SJSA1 (cell line): ENCODE measurements around the gene VWDE. TPM values are rescaled to one million over a fixed set of nuclear protein-coding genes. Genes with fewer than 3 reads are reported as not detected.

Experiments
- DNase-seq, 2 experiments: peaks; one replicate each; pipeline ENCODE4 v3.0.0-alpha.2; 2015 to 2020; ENCODE audit warnings: low spot score in 2 of 2, low read depth in 1 of 2
- H3K27ac ChIP-seq: fragments of 250-450 bp; sonication (Bioruptor Pico); 2 replicates; pipeline ENCODE4 v1.5.1; 2020; ENCODE audit warnings: mild to moderate bottlenecking, moderate library complexity
- H3K27me3 ChIP-seq: fragments of 250-450 bp; sonication (Bioruptor Pico); replicated peaks from 2 replicates; pipeline ENCODE4 v1.5.1; 2020; ENCODE audit warnings: mild to moderate bottlenecking, moderate library complexity
- H3K36me3 ChIP-seq: fragments of 250-450 bp; sonication (Bioruptor Pico); 2 replicates; pipeline ENCODE4 v1.5.1; 2020; ENCODE audit warnings: mild to moderate bottlenecking
- H3K4me1 ChIP-seq: fragments of 250-450 bp; sonication (Bioruptor Pico); replicated peaks from 2 replicates; pipeline ENCODE4 v1.6.1; 2021; ENCODE audit warnings: mild to moderate bottlenecking
- H3K4me3 ChIP-seq: fragments of 250-450 bp; sonication (Bioruptor Pico); 2 replicates; pipeline ENCODE4 v1.5.1; 2020; ENCODE audit warnings: mild to moderate bottlenecking
- H3K9me3 ChIP-seq: fragments of 250-450 bp; sonication (Bioruptor Pico); replicated peaks from 2 replicates; pipeline ENCODE4 v1.5.1; 2020; ENCODE audit warnings: mild to moderate bottlenecking
- total RNA-seq: library from RNA; depleted of rRNA; stranded (reverse); fragments of >200 nt; shearing (Covaris generic); gene quantifications from 2 replicates; pipeline ENCODE4 v1.2.3, GENCODE V29; 2014

The VWDE gene
- total RNA-seq, 1 experiment from 2014 or later: not detected

GRCh38 chr7:12350971-12351370, 52.7 kb downstream of the VWDE start:
- no peak overlapping the region for H3K4me3 ChIP-seq
- H3K27ac ChIP-seq: no peak overlapping the region
- no peaks in the 10 kb centered on the region for H3K36me3 ChIP-seq
- H3K27me3 ChIP-seq: no peaks in the 10 kb centered on the region
- H3K4me1 ChIP-seq: no peaks in the 10 kb centered on the region
- no peaks in the 10 kb centered on the region for H3K9me3 ChIP-seq
- no peak for DNase-seq

- H3K4me3 ChIP-seq: no peak overlapping the region
- DNase-seq: no peak
- no peaks in the 10 kb centered on the region for H3K27me3 ChIP-seq
- no peaks in the 10 kb centered on the region for H3K4me1 ChIP-seq
- no peak overlapping the region for H3K27ac ChIP-seq
- H3K9me3 ChIP-seq: no peaks in the 10 kb centered on the region
- no peaks in the 10 kb centered on the region for H3K36me3 ChIP-seq
Observed at GRCh38 chr7:12337095-12337494, 66.6 kb downstream of the VWDE start.

DNA sequence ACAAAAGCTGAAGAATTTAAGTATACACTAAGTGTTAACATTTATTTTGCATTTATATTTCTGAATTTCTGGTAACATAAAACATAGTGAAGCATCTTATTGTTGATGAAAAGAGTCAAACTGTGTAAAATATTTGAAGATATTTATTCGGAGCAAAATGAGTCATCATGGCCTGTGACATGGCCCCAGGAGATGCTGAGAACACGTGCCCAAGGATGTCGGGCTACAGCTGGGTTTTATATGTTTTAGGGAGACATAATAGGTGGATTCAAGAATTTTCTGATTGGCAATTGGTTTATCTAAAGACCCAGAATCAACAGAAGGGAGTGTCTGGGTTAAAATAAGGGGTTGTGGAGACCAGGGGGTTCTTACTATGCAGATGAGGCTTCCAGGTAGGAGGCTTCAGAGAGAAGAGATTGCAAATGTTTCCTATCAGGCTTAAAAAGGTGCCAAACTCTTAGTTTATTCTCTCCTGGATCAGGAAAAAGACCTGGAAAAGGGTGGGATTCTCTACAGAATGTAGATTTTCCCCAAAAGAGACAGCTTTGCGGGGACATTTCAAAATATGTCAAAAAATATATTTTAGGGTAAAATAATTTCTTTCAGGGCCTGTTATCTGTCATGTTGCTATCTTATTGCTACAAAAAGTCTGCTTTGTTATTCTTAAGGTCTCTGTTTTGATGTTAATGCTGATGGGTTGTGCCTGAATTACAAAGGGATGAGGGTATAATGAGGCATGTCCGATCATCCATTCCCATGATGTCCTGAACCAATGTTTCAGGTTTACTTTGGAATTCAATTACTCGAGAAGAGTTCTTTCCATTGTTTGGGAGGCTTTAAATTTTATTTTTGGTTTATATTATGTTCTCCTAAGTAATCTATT, 74.5 kb downstream of the VWDE start:
- DNase-seq: no peak
- Histone ChIP-seq H3K27me3 (no peaks in the 10 kb centered on the region), H3K4me1 (no peaks in the 10 kb centered on the region), H3K9me3 (no peaks in the 10 kb centered on the region), H3K36me3 (no peaks in the 10 kb centered on the region), H3K27ac (no peak overlapping the region), H3K4me3 (no peak overlapping the region)

DNA sequence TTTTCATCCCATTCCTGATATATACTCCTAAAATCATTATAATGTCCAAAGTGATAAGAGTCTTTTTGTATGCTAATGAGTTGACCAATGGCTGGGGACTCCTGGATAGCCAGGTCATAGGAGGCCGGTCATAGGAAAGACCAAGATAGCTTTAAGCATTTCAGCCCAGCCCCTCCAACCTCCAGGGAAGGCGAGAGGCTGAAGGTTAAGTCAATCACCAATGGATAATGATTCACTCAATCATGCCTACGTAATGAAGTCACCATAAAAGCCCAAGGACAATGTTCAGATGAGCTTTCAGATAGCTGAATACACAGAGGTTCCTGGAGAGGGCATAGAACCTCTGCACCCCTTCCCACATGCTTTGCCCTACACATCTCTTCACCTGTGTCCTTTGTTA, 75.7 kb downstream of the VWDE start:
- H3K4me1 ChIP-seq: no peaks in the 10 kb centered on the region
- no peak for DNase-seq
- H3K36me3 ChIP-seq: no peaks in the 10 kb centered on the region
- no peak overlapping the region for H3K27ac ChIP-seq
- H3K4me3 ChIP-seq: no peak overlapping the region
- H3K27me3 ChIP-seq: no peaks in the 10 kb centered on the region
- no peaks in the 10 kb centered on the region for H3K9me3 ChIP-seq

DNA sequence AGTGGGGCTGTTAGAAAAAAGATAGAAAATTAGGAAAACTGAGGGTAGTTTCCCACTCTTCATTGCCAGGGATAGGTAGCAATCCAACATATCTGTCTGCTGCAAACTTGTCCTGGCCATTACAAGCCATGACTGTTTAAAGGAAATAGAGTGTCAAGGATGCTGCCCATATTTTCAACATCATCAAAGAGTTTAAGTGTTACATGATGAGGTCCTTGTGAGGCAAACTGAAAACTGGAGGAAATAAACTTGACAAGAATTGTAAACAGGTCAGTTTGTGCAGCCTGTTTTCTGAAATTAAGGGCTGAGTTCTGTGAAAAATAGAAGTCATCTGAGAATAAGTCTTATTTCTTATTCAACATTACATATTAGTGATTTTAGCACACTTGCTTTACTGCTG, 78.0 kb downstream of the VWDE start:
- Histone ChIP-seq H3K36me3 (no peaks in the 10 kb centered on the region), H3K4me3 (no peak overlapping the region), H3K4me1 (no peaks in the 10 kb centered on the region), H3K9me3 (no peaks in the 10 kb centered on the region), H3K27me3 (no peaks in the 10 kb centered on the region), H3K27ac (no peak overlapping the region)
- no peak for DNase-seq

DNA sequence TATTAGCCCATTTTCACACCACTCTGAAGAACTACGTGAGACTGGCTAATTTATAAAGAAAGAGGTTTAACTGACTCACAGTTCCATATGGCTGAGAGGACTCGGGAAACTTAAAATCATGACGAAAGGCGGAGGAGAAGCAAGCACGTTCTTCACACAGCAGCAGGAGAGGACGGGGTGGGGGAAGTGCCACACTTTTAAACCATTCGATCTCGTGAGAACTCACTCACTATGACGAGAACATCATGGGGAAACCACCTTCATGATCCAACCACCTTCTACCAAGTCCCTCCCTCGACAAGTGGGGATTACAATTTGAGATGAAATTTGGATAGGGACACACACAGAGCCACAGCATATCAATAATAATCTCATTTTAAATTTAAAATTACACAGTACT, 80.2 kb downstream of the VWDE start:
- no peak overlapping the region for H3K27ac ChIP-seq
- H3K4me3 ChIP-seq: no peak overlapping the region
- DNase-seq: no peak
- no peaks in the 10 kb centered on the region for H3K27me3 ChIP-seq
- H3K9me3 ChIP-seq: no peaks in the 10 kb centered on the region
- H3K4me1 ChIP-seq: no peaks in the 10 kb centered on the region
- no peaks in the 10 kb centered on the region for H3K36me3 ChIP-seq

DNA sequence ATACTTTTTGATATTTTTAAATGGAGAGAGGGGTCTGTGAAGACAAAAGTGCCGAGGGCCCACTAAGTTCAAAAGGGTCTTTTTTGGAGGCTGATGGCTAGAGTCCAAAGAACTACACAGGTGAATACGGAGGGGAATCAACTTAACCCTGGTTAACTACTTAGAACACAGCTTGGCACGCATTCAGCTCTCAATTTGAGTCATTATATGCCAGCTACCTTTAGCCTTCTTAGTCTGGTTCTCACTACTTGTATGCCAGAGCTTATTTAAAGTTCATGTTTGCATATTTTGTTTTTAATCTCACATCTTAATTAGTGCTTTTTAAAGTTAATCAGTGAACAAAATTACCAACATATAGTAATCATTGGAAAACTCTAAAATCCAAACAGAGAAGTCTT, 80.8 kb downstream of the VWDE start:
- no peak for DNase-seq
- no peaks in the 10 kb centered on the region for H3K27me3 ChIP-seq
- H3K27ac ChIP-seq: no peak overlapping the region
- H3K36me3 ChIP-seq: no peaks in the 10 kb centered on the region
- no peaks in the 10 kb centered on the region for H3K4me1 ChIP-seq
- H3K9me3 ChIP-seq: no peaks in the 10 kb centered on the region
- no peak overlapping the region for H3K4me3 ChIP-seq

- H3K36me3 ChIP-seq: no peaks in the 10 kb centered on the region
- DNase-seq: no peak
- no peak overlapping the region for H3K27ac ChIP-seq
- no peaks in the 10 kb centered on the region for H3K9me3 ChIP-seq
- no peaks in the 10 kb centered on the region for H3K4me1 ChIP-seq
- H3K27me3 ChIP-seq: no peaks in the 10 kb centered on the region
- no peak overlapping the region for H3K4me3 ChIP-seq
Observed at GRCh38 chr7:12322284-12322902, 81.3 kb downstream of the VWDE start.

- H3K27me3 ChIP-seq: no peaks in the 10 kb centered on the region
- H3K9me3 ChIP-seq: no peaks in the 10 kb centered on the region
- no peaks in the 10 kb centered on the region for H3K4me1 ChIP-seq
- no peaks in the 10 kb centered on the region for H3K36me3 ChIP-seq
- H3K4me3 ChIP-seq: no peak overlapping the region
- DNase-seq: no peak
- H3K27ac ChIP-seq: no peak overlapping the region
Observed at GRCh38 chr7:12320987-12321647, 82.5 kb downstream of the VWDE start.

- H3K9me3 ChIP-seq: no peaks in the 10 kb centered on the region
- no peak overlapping the region for H3K4me3 ChIP-seq
- H3K27ac ChIP-seq: no peak overlapping the region
- DNase-seq: no peak
- no peaks in the 10 kb centered on the region for H3K27me3 ChIP-seq
- no peaks in the 10 kb centered on the region for H3K36me3 ChIP-seq
- no peaks in the 10 kb centered on the region for H3K4me1 ChIP-seq
Observed at GRCh38 chr7:12320241-12320986, 83.3 kb downstream of the VWDE start.

- Histone ChIP-seq H3K4me3 (no peak overlapping the region), H3K27me3 (no peaks in the 10 kb centered on the region), H3K4me1 (no peaks in the 10 kb centered on the region), H3K36me3 (no peaks in the 10 kb centered on the region), H3K27ac (no peak overlapping the region), H3K9me3 (no peaks in the 10 kb centered on the region)
- no peak for DNase-seq
Observed at GRCh38 chr7:12317675-12318074, 86.0 kb downstream of the VWDE start.

GRCh38 chr7:12316925-12317324, 86.7 kb downstream of the VWDE start:
- Histone ChIP-seq H3K4me3 (no peak overlapping the region), H3K4me1 (no peaks in the 10 kb centered on the region), H3K27me3 (no peaks in the 10 kb centered on the region), H3K27ac (no peak overlapping the region), H3K9me3 (no peaks in the 10 kb centered on the region), H3K36me3 (no peaks in the 10 kb centered on the region)
- DNase-seq: no peak

GRCh38 chr7:12315049-12315448, 88.6 kb downstream of the VWDE start:
- Histone ChIP-seq H3K27ac (no peak overlapping the region), H3K4me3 (no peak overlapping the region), H3K4me1 (no peaks in the 10 kb centered on the region), H3K9me3 (no peaks in the 10 kb centered on the region), H3K36me3 (no peaks in the 10 kb centered on the region), H3K27me3 (no peaks in the 10 kb centered on the region)
- no peak for DNase-seq

- Histone ChIP-seq H3K4me3 (no peak overlapping the region), H3K27ac (no peak overlapping the region), H3K9me3 (no peaks in the 10 kb centered on the region), H3K4me1 (no peaks in the 10 kb centered on the region), H3K27me3 (no peaks in the 10 kb centered on the region), H3K36me3 (no peaks in the 10 kb centered on the region)
- no peak for DNase-seq
Observed at GRCh38 chr7:12314199-12314598, 89.5 kb downstream of the VWDE start.
